Measurements from ENCODE around the gene RBCK1.

DNA sequence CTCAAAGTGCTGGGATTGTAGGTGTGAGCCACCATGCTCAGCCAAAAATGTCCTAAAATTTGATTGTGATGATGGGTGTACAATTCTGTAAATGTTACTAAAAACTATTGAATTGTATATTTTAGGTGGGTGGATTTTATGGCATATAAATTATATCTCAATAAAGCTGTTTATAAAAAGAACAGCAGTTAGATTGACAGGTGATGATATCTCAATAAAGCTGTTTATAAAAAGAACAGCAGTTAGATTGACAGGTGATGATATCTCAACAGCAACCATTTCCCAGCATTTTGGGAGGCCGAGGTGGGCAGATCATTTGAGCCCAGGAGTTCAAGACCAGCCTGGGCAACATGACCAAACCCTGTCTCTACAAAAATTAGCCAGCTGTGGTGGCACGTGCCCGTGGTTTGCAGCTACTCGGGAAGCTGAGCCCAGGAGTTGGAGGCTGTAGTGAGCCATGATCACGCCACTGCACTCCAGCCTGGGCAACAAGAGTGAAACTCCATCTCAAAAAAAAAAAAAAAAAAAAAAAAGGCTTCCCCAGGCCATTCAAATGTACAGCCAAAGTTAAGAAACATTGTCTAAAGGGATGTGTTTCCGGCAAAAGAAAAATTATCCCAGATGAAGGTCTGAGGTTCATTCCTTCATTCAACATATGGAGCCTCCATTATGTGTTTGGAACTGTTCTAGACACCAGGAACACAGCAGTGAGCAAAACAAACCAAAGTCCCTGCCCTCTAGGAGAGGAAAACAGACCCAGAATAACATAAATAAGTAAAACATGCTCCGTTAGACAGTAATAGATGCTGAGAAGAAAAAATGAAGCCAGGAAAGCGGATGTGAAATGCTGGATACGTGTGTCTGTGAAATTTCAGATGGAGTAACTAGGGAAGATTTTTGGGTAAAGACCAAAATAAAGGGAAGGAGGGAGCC, 1.6 kb upstream of the RBCK1 start:
- no peak for TF ChIP-seq CTCF (IDR thresholded peaks at IDR 0.05)
- TF ChIP-seq POLR2A (IDR thresholded peaks at IDR 0.05), result no peak
- TF ChIP-seq EP300 (IDR thresholded peaks at IDR 0.05), result no peak
- no peak for TF ChIP-seq POLR2AphosphoS5 (IDR thresholded peaks at IDR 0.05)
